ENCODE results near the gene CMAS.

CMAS gene

GRCh38 chr12:22066310-22066709, 20.3 kb downstream of the CMAS start:
- H3K4me3 ChIP-seq (ENCODE audit: low read length): no peak overlapping the region
- no peaks in the 10 kb centered on the region for H3K4me1 ChIP-seq (ENCODE audit: low read length)
- H3K4me2 ChIP-seq (ENCODE audit: low read depth, low read length): no peak overlapping the region
- no peak for DNase-seq
- no peaks in the 10 kb centered on the region for H3K27me3 ChIP-seq (replicated peaks; ENCODE audit: insufficient read depth, low read length)
- no peaks in the 10 kb centered on the region for H3K79me2 ChIP-seq (ENCODE audit: low read length)
- H2AFZ ChIP-seq (ENCODE audit: low read length): no peak overlapping the region
- TF ChIP-seq EZH2 (optimal IDR thresholded peaks at IDR 0.05; ENCODE audit: low read depth, low read length) (no peak), CTCF (IDR thresholded peaks at IDR 0.05; ENCODE audit: low read length) (no peak), EZH2phosphoT487 (IDR thresholded peaks at IDR 0.05; ENCODE audit: low read length) (no peak)
- no peaks in the 10 kb centered on the region for H3F3A ChIP-seq (ENCODE audit: insufficient read depth, low read length)
- H4K20me1 ChIP-seq (ENCODE audit: insufficient read depth, low read length): no peaks in the 10 kb centered on the region
- H3K9me2 ChIP-seq (replicated peaks; ENCODE audit: insufficient read depth, low read length): no peaks in the 10 kb centered on the region
- no peak overlapping the region for H3K9ac ChIP-seq (ENCODE audit: low read length)
- no peak overlapping the region for H3K27ac ChIP-seq (ENCODE audit: low read length)
- no peaks in the 10 kb centered on the region for H3K9me3 ChIP-seq (replicated peaks; ENCODE audit: insufficient read depth, low read length)
- peaks cover 5% of the 10 kb centered on the region; the same call in 1 of the 2 replicates for H3K36me3 ChIP-seq (replicated peaks; ENCODE audit: insufficient read depth, low read length)

- Histone ChIP-seq H3K9me3 (replicated peaks; ENCODE audit: insufficient read depth, low read length) (no peaks in the 10 kb centered on the region), H3K79me2 (ENCODE audit: low read length) (no peaks in the 10 kb centered on the region), H3K4me1 (ENCODE audit: low read length) (no peaks in the 10 kb centered on the region), H4K20me1 (ENCODE audit: insufficient read depth, low read length) (no peaks in the 10 kb centered on the region), H3K27ac (ENCODE audit: low read length) (no peak overlapping the region), H3K9me2 (replicated peaks; ENCODE audit: insufficient read depth, low read length) (no peaks in the 10 kb centered on the region), H3K9ac (ENCODE audit: low read length) (no peak overlapping the region), H3K36me3 (replicated peaks; ENCODE audit: insufficient read depth, low read length) (no peaks in the 10 kb centered on the region), H2AFZ (ENCODE audit: low read length) (no peak overlapping the region), H3K4me2 (ENCODE audit: low read depth, low read length) (no peak overlapping the region), H3F3A (ENCODE audit: insufficient read depth, low read length) (no peaks in the 10 kb centered on the region), H3K27me3 (replicated peaks; ENCODE audit: insufficient read depth, low read length) (no peaks in the 10 kb centered on the region), H3K4me3 (ENCODE audit: low read length) (no peak overlapping the region)
- TF ChIP-seq EZH2 (optimal IDR thresholded peaks at IDR 0.05; ENCODE audit: low read depth, low read length): no peak
- no peak for TF ChIP-seq EZH2phosphoT487 (IDR thresholded peaks at IDR 0.05; ENCODE audit: low read length)
- no peak for TF ChIP-seq CTCF (IDR thresholded peaks at IDR 0.05; ENCODE audit: low read length)
- DNase-seq: no peak
Measured at GRCh38 chr12:22069851-22070250, 23.8 kb downstream of the CMAS start.

- Histone ChIP-seq H3K9me2 (replicated peaks; ENCODE audit: insufficient read depth, low read length) (no peaks in the 10 kb centered on the region), H3F3A (ENCODE audit: insufficient read depth, low read length) (no peaks in the 10 kb centered on the region), H3K4me1 (ENCODE audit: low read length) (no peaks in the 10 kb centered on the region), H3K27ac (ENCODE audit: low read length) (no peak overlapping the region), H3K9me3 (replicated peaks; ENCODE audit: insufficient read depth, low read length) (no peaks in the 10 kb centered on the region; the same call in 1 of the 2 replicates), H4K20me1 (ENCODE audit: insufficient read depth, low read length) (no peaks in the 10 kb centered on the region), H3K36me3 (replicated peaks; ENCODE audit: insufficient read depth, low read length) (no peaks in the 10 kb centered on the region), H2AFZ (ENCODE audit: low read length) (no peak overlapping the region), H3K79me2 (ENCODE audit: low read length) (no peaks in the 10 kb centered on the region), H3K4me3 (ENCODE audit: low read length) (no peak overlapping the region), H3K4me2 (ENCODE audit: low read depth, low read length) (no peak overlapping the region), H3K9ac (ENCODE audit: low read length) (no peak overlapping the region), H3K27me3 (replicated peaks; ENCODE audit: insufficient read depth, low read length) (no peaks in the 10 kb centered on the region)
- DNase-seq: no peak
- no peak for TF ChIP-seq CTCF (IDR thresholded peaks at IDR 0.05; ENCODE audit: low read length)
- no peak for TF ChIP-seq EZH2 (optimal IDR thresholded peaks at IDR 0.05; ENCODE audit: low read depth, low read length)
- no peak for TF ChIP-seq EZH2phosphoT487 (IDR thresholded peaks at IDR 0.05; ENCODE audit: low read length)
Measured at GRCh38 chr12:22082190-22082701, 36.2 kb downstream of the CMAS start.
